ENCODE measurements around the gene ABCG8.

Gene ABCG8

DNA sequence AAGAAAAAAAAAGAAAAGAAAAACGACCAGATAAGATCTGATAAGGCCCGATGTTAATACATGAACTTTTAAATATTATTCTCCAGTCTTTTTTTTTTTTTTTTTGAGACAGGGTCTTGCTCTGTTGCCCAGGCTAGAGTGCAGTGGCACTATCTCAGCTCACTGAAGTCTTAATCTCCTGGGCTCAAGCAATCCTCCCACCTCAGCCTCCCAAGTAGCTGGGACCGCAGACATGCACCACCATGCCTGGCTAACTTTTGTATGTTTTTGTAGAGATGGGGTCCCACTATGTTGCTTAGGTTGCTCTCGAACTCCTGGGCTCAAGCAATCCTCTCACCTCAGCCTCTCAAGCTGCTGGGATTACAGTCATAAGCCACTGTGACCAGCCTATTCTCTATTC is 1.7 kb upstream of the ABCG8 start:
- TF ChIP-seq, protein P1, sequence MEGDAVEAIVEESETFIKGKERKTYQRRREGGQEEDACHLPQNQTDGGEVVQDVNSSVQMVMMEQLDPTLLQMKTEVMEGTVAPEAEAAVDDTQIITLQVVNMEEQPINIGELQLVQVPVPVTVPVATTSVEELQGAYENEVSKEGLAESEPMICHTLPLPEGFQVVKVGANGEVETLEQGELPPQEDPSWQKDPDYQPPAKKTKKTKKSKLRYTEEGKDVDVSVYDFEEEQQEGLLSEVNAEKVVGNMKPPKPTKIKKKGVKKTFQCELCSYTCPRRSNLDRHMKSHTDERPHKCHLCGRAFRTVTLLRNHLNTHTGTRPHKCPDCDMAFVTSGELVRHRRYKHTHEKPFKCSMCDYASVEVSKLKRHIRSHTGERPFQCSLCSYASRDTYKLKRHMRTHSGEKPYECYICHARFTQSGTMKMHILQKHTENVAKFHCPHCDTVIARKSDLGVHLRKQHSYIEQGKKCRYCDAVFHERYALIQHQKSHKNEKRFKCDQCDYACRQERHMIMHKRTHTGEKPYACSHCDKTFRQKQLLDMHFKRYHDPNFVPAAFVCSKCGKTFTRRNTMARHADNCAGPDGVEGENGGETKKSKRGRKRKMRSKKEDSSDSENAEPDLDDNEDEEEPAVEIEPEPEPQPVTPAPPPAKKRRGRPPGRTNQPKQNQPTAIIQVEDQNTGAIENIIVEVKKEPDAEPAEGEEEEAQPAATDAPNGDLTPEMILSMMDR (IDR thresholded peaks at IDR 0.05; ENCODE audit: borderline replicate concordance, insufficient read depth, low read depth, low read length), result no peak
- no peak overlapping the region for H3K4me3 ChIP-seq (ENCODE audit: low read depth, low read length)

DNA sequence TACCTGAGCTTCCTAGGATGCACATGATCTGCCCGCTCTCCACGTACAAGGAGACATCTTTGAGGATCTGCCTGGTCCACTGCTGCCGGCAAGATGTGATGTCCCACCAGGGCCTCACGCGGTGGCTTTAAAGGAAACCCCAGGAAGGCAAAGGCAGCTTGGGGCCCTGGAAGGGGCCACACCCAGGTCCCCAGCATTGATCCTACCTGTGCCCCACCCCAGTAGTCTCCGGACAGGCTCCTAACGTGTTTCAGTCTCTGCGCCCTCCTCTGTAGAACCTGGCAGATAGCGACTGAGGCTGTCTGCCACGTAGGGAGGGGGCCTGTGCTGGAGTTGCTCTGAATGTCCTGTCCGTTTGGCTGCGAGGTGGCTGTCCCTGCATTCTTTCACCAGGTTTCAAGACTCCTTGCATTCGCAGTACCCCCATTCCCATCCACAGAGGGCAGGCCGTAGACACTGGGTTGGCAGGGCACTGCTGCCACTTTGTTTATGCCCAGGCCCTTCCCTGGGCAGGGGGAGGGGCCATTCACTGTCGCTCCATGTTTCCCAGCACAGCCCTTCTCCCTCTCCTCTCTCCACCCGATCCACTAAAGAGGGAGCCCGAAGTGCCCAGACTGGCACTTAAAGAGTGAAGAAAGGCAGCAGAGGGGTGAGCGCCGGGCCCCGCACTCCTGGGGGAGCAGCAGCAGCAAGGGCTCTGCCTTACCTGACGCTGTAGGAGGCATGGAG is 776 bp upstream of the ABCG8 start:
- TF ChIP-seq, protein P1 (IDR thresholded peaks at IDR 0.05; ENCODE audit: borderline replicate concordance, insufficient read depth, low read depth, low read length), result no peak
- no peak overlapping the region for H3K4me3 ChIP-seq (ENCODE audit: low read depth, low read length)

DNA sequence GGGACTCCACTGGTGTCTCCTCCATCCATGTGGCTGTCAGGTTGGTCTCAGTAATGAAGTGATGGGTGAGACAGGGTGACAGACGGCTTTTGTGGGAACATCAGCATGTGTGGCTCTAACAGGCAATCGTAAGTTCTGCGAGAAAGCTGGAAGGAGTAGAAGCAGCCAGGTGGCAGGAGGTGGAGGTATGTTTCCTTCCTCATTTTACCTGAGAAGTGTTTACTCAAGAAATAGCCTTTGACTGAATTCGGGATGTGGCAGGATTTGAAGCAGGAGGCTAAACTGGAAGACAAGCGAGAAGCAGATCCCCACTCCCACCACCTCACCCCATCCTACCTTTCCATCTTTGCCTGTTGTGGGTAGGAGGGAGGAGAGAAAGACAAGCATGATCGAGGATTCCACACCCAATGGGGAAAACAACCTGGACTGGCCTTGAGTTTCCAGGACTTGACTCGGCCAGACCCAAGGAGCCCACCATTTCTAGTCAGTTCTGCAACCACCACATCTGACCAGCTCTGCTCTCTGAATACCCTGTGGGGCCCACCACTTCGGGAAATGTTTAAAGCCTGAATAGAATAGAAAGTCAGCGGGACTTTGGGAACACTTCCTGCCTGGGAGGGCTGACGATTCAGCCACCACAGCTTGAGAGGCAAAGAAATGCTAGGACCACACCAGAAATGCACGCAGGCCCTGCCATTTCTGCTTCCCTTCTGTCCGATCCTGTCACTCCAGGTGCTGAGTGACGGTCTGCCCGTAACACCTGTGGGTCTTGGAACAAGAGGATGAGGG is 1.2 kb downstream of the ABCG8 start:
- TF ChIP-seq, protein P1 (IDR thresholded peaks at IDR 0.05; ENCODE audit: borderline replicate concordance, insufficient read depth, low read depth, low read length), result no peak
- H3K4me3 ChIP-seq (ENCODE audit: low read depth, low read length), result no peak overlapping the region

DNA sequence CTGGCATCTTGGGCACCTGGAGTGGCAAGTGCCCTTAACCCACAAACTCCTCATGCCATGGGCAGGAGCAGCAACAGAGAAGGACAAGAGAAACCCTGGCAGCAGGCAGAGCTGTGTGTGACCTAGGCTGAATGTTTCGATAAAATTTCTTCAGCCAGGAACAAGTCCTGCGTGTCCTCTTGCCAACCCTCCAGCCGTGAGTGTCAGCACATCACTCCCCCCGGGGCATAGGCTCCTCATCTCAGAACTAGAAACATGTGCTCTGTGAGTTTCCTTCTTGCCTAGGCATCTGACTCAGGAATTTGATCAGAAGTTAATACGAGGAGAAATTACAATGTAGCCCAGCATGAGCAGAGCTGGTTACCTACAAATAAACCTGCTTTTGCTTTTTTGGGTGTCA is 2.2 kb downstream of the ABCG8 start:
- no peak overlapping the region for H3K4me3 ChIP-seq (ENCODE audit: low read depth, low read length)
- TF ChIP-seq, protein P1 (IDR thresholded peaks at IDR 0.05; ENCODE audit: borderline replicate concordance, insufficient read depth, low read depth, low read length), result no peak

DNA sequence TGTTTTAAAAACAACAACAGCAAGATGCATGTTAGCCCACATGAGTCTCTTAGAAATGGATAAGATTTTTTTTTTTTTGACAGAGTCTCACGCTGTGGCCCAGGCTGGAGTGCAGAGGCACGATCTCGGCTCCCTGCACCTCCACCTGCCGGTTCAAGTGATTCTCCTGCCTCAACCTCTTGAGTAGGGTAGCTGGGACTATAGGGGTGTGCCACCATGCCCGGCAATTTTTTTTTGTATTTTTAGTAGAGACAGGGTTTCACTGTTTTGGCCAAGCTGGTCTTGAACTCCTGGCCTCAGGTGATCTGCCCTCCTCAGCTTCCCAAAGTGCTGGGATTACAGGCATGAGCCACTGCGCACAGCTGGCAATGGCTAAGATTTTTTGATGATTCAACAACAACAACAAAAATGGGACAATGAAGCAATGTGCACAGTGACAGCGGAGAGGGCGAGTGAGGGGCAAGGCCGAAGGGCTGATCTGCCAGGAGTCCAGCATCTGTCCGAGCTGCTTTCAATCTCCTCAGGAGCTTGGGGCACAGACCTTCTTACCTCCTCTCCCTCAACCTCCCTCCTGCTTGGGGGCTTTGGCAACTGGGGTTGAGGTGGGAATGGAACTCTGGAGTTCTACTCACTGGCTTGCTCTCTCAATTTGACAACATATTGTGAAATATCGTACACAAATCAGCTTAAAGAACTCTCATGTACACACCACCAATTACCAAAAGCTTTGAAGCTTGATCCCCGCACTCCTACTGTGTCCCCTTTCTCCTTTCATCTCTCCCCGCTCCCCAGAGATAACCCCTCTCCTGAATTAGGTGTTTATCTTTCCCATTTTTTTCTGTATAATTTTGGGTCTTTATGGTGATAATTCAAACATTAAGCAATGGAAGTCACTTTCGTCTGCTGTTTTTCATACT is 3.4 kb downstream of the ABCG8 start:
- TF ChIP-seq, protein P1 (IDR thresholded peaks at IDR 0.05; ENCODE audit: borderline replicate concordance, insufficient read depth, low read depth, low read length), result no peak
- no peak overlapping the region for H3K4me3 ChIP-seq (ENCODE audit: low read depth, low read length)

DNA sequence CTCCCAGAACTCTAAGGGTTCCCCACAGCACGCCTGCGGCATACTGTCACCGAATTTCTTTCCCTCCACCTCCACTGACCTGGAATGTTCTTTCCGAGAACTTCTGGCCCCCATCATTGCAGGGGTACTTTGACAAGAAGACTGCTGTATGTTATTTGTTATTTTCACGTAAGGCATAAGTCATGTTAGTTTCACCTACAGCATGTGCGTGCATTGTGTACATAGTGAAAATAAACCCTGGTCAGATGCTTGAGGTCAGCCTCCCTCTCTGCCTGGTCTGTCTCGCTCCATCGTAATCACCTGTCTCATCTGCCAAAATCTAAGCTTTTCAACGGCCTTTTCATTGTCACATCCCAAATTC is 4.1 kb downstream of the ABCG8 start:
- H3K4me3 ChIP-seq (ENCODE audit: low read depth, low read length), result no peak overlapping the region
- TF ChIP-seq, protein P1 (IDR thresholded peaks at IDR 0.05; ENCODE audit: borderline replicate concordance, insufficient read depth, low read depth, low read length), result no peak

All from GM12875 (cell line).